H1 (cell line): ENCODE data around the gene BHLHE23. TPM values are rescaled to one million over a fixed set of nuclear protein-coding genes. Genes with fewer than 3 reads are reported as not detected.

Experiments
- CTCF ChIA-PET: fragments of 300-600 bp; sonication (Branson Sonifier 250); formaldehyde crosslinking; loops from one replicate; lab custom pipeline; 2021; ENCODE audit not compliant: partially characterized antibody; lab: Charles Lee
- POLR2A ChIA-PET: fragments of 300-600 bp; sonication (Branson Sonifier 250); formaldehyde crosslinking; loops from one replicate; lab custom pipeline; 2021; ENCODE audit warnings: inconsistent platforms; ENCODE audit not compliant: partially characterized antibody; lab: Charles Lee
- DNase-seq, 2 experiments: peaks; one replicate each; pipeline versions ENCODE4 v3.0.0 to v3.0.0-alpha.2; 2010 to 2022; ENCODE audit warnings: low spot score in 2 of 2, low read depth in 1 of 2, mixed read lengths in 1 of 2
- FAIRE-seq: peaks from 2 replicates; lab custom pipeline; 2011; peaks lifted over from hg19 to GRCh38; lab: Jason Lieb, UNC
- H2AFZ ChIP-seq: 2 replicates; pipeline ENCODE4 v1.8.1; 2012; ENCODE audit warnings: low read length, inconsistent platforms
- H2AK5ac ChIP-seq: 2 replicates; pipeline ENCODE4 v1.6.1; 2013; ENCODE audit warnings: low read depth, low read length
- H2BK120ac ChIP-seq: replicated peaks from 2 replicates; pipeline ENCODE3; 2013; ENCODE audit warnings: low read depth, low read length, inconsistent platforms
- H2BK12ac ChIP-seq: 2 replicates; pipeline ENCODE4 v1.6.1; 2013; ENCODE audit warnings: low read depth, low read length
- H2BK15ac ChIP-seq: 2 replicates; pipeline ENCODE4 v1.6.1; 2013; ENCODE audit warnings: low read length
- H2BK20ac ChIP-seq: 2 replicates; pipeline ENCODE4 v1.6.1; 2013; ENCODE audit warnings: low read length
- H2BK5ac ChIP-seq: 2 replicates; pipeline ENCODE4 v1.6.1; 2013; ENCODE audit warnings: low read depth, low read length
- H3K14ac ChIP-seq: 2 replicates; pipeline ENCODE4 v1.6.1; 2013; ENCODE audit warnings: inconsistent platforms; ENCODE audit not compliant: insufficient read length
- H3K18ac ChIP-seq: 2 replicates; pipeline ENCODE4 v1.6.1; 2013; ENCODE audit warnings: low read length; ENCODE audit errors: extremely low read depth
- H3K23ac ChIP-seq: 2 replicates; pipeline ENCODE4 v1.6.1; 2013; ENCODE audit warnings: inconsistent platforms; ENCODE audit not compliant: insufficient read length
- H3K23me2 ChIP-seq: 2 replicates; pipeline ENCODE4 v1.6.1; 2013; ENCODE audit warnings: low read depth, low read length
- H3K27ac ChIP-seq: 2 replicates; pipeline ENCODE4 v1.6.1; 2011; ENCODE audit warnings: low read depth, low read length, inconsistent platforms
- H3K27me3 ChIP-seq, 4 experiments: replicated peaks in 1 of 4; 1 replicate in 1 of 4; 2 replicates in 3 of 4; pipeline versions ENCODE4 v1.6.1 to v1.8.1; 2011 to 2013; ENCODE audit warnings: low read length in 3 of 4, mild to moderate bottlenecking in 3 of 4, inconsistent platforms in 2 of 4, mixed read lengths in 2 of 4, moderate library complexity in 1 of 4; ENCODE audit not compliant: control insufficient read depth in 3 of 4, insufficient read depth in 3 of 4; ENCODE audit errors: extremely low read depth in 1 of 4
- H3K36me3 ChIP-seq, 4 experiments: 2 replicates each; pipeline versions ENCODE4 v1.6.1 to v1.8.1; 2011 to 2013; ENCODE audit warnings: mild to moderate bottlenecking in 4 of 4, low read length in 3 of 4, moderate library complexity in 2 of 4, control low read depth in 1 of 4, inconsistent platforms in 1 of 4; ENCODE audit not compliant: insufficient read depth in 4 of 4, control insufficient read depth in 2 of 4
- H3K4ac ChIP-seq: replicated peaks from 2 replicates; pipeline ENCODE3; 2013; ENCODE audit warnings: low read length, low read depth, mixed read lengths, inconsistent platforms; ENCODE audit not compliant: insufficient read length
- H3K4me1 ChIP-seq, 4 experiments: replicated peaks in 1 of 4; 1 replicate in 1 of 4; 2 replicates in 3 of 4; pipeline versions ENCODE4 v1.6.1 to v1.8.1; 2011 to 2013; ENCODE audit warnings: low read length in 3 of 4, inconsistent platforms in 2 of 4, mixed read lengths in 1 of 4; ENCODE audit not compliant: insufficient read depth in 4 of 4, control insufficient read depth in 3 of 4
- H3K4me2 ChIP-seq, 2 experiments: 2 replicates each; pipeline versions ENCODE4 v1.6.1 to v1.8.1; 2011 to 2013; ENCODE audit warnings: low read depth in 2 of 2, low read length in 2 of 2, control low read depth in 1 of 2, inconsistent platforms in 1 of 2, mild to moderate bottlenecking in 1 of 2; ENCODE audit not compliant: insufficient read depth in 1 of 2
- H3K4me3 ChIP-seq, 4 experiments: fragments of 200-600, 300-600 bp in 1 of 4; sonication (generic), shearing (Covaris generic), sonication (Bioruptor Twin) in 1 of 4; 2 replicates each; pipeline versions ENCODE4 v1.5.1 to v1.8.1; 2011 to 2016; ENCODE audit warnings: low read length in 4 of 4, low read depth in 3 of 4, control low read depth in 2 of 4, inconsistent platforms in 2 of 4, mild to moderate bottlenecking in 2 of 4, mixed read lengths in 1 of 4, moderate library complexity in 1 of 4; ENCODE audit not compliant: insufficient read depth in 2 of 4; ENCODE audit errors: extremely low read depth in 1 of 4
- H3K56ac ChIP-seq: replicated peaks from 2 replicates; pipeline ENCODE3; 2013; ENCODE audit warnings: low read depth, mild to moderate bottlenecking, mixed read lengths, low read length, inconsistent platforms; ENCODE audit not compliant: insufficient read length
- H3K79me1 ChIP-seq: 2 replicates; pipeline ENCODE4 v1.6.1; 2013; ENCODE audit warnings: low read depth, low read length, control low read depth
- H3K79me2 ChIP-seq, 2 experiments: 2 replicates each; pipeline versions ENCODE4 v1.6.1 to v1.8.1; 2012 to 2013; ENCODE audit warnings: low read length in 2 of 2, mild to moderate bottlenecking in 2 of 2, inconsistent platforms in 1 of 2; ENCODE audit not compliant: insufficient read depth in 2 of 2, control insufficient read depth in 1 of 2
- H3K9ac ChIP-seq, 4 experiments: replicated peaks in 1 of 4; 1 replicate in 1 of 4; 2 replicates in 3 of 4; pipeline versions ENCODE4 v1.6.1 to v1.8.1; 2011 to 2013; ENCODE audit warnings: low read depth in 3 of 4, low read length in 3 of 4, control low read depth in 2 of 4, mild to moderate bottlenecking in 2 of 4, moderate library complexity in 2 of 4, inconsistent platforms in 1 of 4; ENCODE audit errors: extremely low read depth in 1 of 4
- H3K9me3 ChIP-seq, 2 experiments: 2 replicates each; pipeline versions ENCODE4 v1.6.1 to v1.8.1; 2012 to 2013; ENCODE audit warnings: mild to moderate bottlenecking in 2 of 2, moderate library complexity in 2 of 2, control low read depth in 1 of 2, inconsistent platforms in 1 of 2, low read depth in 1 of 2, low read length in 1 of 2, mixed read lengths in 1 of 2; ENCODE audit not compliant: insufficient read depth in 2 of 2
- H4K20me1 ChIP-seq, 2 experiments: replicated peaks in 1 of 2; 2 replicates each; pipeline versions ENCODE3 to v1.8.1; 2011 to 2013; ENCODE audit warnings: inconsistent platforms in 2 of 2, low read length in 2 of 2, mild to moderate bottlenecking in 1 of 2; ENCODE audit not compliant: insufficient read depth in 2 of 2, control insufficient read depth in 1 of 2
- H4K5ac ChIP-seq: 2 replicates; pipeline ENCODE4 v1.6.1; 2013; ENCODE audit warnings: low read length, low read depth, mixed read lengths, inconsistent platforms; ENCODE audit not compliant: insufficient read length
- H4K8ac ChIP-seq: 2 replicates; pipeline ENCODE4 v1.8.0; 2013; ENCODE audit warnings: mild to moderate bottlenecking, moderate library complexity, low read length, inconsistent platforms; ENCODE audit not compliant: insufficient read depth; ENCODE audit errors: extremely low read depth
- H4K91ac ChIP-seq: replicated peaks from 2 replicates; pipeline ENCODE3; 2013; ENCODE audit warnings: low read length, mixed read lengths, inconsistent platforms; ENCODE audit not compliant: insufficient read length
- BACH1 ChIP-seq: IDR thresholded peaks from 2 replicates; pipeline ENCODE4 v1.6.1; 2012; ENCODE audit warnings: low read length, improper control_type of control experiment
- CHD2 ChIP-seq: IDR thresholded peaks from 2 replicates; pipeline ENCODE4 v1.6.1; 2012; ENCODE audit warnings: low read length, improper control_type of control experiment
- FOSL1 ChIP-seq: IDR thresholded peaks from 2 replicates; pipeline ENCODE4 v1.6.1; 2011; ENCODE audit warnings: mild to moderate bottlenecking, low read depth, low read length, moderate library complexity; ENCODE audit not compliant: insufficient read depth
- HDAC2 ChIP-seq, 2 experiments: fragments of 300-600 bp in 1 of 2; sonication (generic) in 1 of 2; IDR thresholded peaks; 2 replicates each; pipeline ENCODE4 v1.6.1; 2011 to 2012; ENCODE audit warnings: low read depth in 2 of 2, low read length in 2 of 2, mild to moderate bottlenecking in 2 of 2, moderate library complexity in 2 of 2, borderline replicate concordance in 1 of 2, inconsistent platforms in 1 of 2
- JUND ChIP-seq: IDR thresholded peaks from 2 replicates; pipeline ENCODE4 v1.6.1; 2011; ENCODE audit warnings: mild to moderate bottlenecking, improper control_type of control experiment, low read length
- KDM4A ChIP-seq: IDR thresholded peaks from one replicate; pipeline ENCODE4 v1.7.1; 2012; ENCODE audit warnings: low read depth, mild to moderate bottlenecking, moderate library complexity, low read length, inconsistent platforms; ENCODE audit not compliant: severe bottlenecking
- RBBP5 ChIP-seq: IDR thresholded peaks from 2 replicates; pipeline ENCODE4 v1.7.1; 2012; ENCODE audit warnings: low read depth, mild to moderate bottlenecking, inconsistent platforms, low read length, moderate library complexity, borderline replicate concordance
- SIRT6 ChIP-seq: IDR thresholded peaks from one replicate; pipeline ENCODE4 v1.7.1; 2012; ENCODE audit warnings: low read length, inconsistent platforms
- WGBS, 2 experiments: shearing (Covaris generic) in 1 of 2; methylation state at CpG; one replicate each; pipeline versions ENCODE4 v1.1.6 to v1.1.7; 2013 to 2015; ENCODE audit warnings: low lambda C conversion rate in 2 of 2, mixed read lengths in 2 of 2, inconsistent platforms in 1 of 2, low coverage in 1 of 2, missing lambda C conversion rate in 1 of 2; ENCODE audit not compliant: insufficient replicate concordance in 2 of 2, insufficient coverage in 1 of 2, insufficient read length in 1 of 2; ENCODE audit errors: extremely low coverage in 1 of 2, missing lambda C conversion rate in 1 of 2; 5-methylcytosine and 5-hydroxymethylcytosine counted together
- polyA plus RNA-seq, 7 experiments: library from polyadenylated mRNA; depleted of rRNA in 3 of 7; stranded (reverse) in 5 of 7; unstranded in 2 of 7; fragments of >200 nt in 5 of 7; fragments of 200-250 nt in 2 of 7; gene quantifications; 1 replicate in 5 of 7; 2 replicates in 1 of 7; 4 replicates in 1 of 7; pipeline versions ENCODE4 v1.2.1 to v1.2.3, GENCODE V29; 2011 to 2013; ENCODE audit warnings: missing spikeins in 2 of 7, mixed read lengths in 2 of 7
- total RNA-seq: library from RNA; stranded (reverse); fragmentation: NEBNext Ultra II Directional; extraction: Animal tissue kit (Norgen Biotek cat#: 25700); gene quantifications from 2 replicates; pipeline ENCODE4 v1.2.1, GENCODE V29; 2021
- TF ChIP-seq, protein P1 (sequence below), 3 experiments: IDR thresholded peaks; 1 replicate in 2 of 3; 2 replicates in 1 of 3; pipeline versions ENCODE4 v1.5.1 to v1.6.1; 2011; ENCODE audit warnings: low read length in 3 of 3, mild to moderate bottlenecking in 3 of 3, inconsistent platforms in 2 of 3, low read depth in 1 of 3, moderate library complexity in 1 of 3; ENCODE audit not compliant: insufficient read depth in 1 of 3; ENCODE audit errors: control extremely low read depth in 1 of 3
- TF ChIP-seq, protein P2 (sequence below): IDR thresholded peaks from 2 replicates; pipeline ENCODE4 v1.6.1; 2011; ENCODE audit warnings: low read depth, mild to moderate bottlenecking, low read length; ENCODE audit not compliant: insufficient read depth

The BHLHE23 gene
- total and polyA plus RNA-seq, 2 of the 8 experiments (the other 6 are each of a cell fraction or from before 2014, with no cell fraction given), result 0.47 TPM; not detected in 1

DNA sequence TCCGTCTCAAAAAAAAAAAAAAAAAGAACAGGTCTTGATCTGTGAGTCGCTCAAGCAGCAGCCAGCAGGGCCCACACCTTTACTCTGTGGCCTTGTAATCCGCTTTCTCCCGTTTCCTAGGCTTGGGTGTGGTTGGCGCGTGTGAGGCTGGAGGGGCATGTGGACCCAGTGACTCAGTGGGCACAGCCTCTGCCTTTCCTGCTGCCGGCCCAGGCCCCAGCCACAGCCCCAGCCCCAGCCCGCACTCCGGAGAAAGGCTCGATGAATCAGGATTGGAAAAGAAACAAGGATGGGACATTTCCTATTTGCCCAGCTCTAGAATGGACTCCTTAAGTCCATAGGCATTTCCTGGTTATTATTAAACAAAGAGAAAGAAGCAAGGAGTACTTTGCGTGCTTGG lies 4.3 kb downstream of the BHLHE23 start:
- Histone ChIP-seq H3K14ac (no peak overlapping the region), H2AFZ (no peak overlapping the region), H2BK12ac (0 out of 2 replicates have a peak overlapping the region, but pooled peaks have one; percentile 18), H2BK120ac (no peak overlapping the region), H3K36me3 (peaks cover 0 to 12% (median 0%) of the 10 kb centered on the region in 4 experiments; a peak in 1 of 8 replicates), H3K9ac (no peak overlapping the region), H2AK5ac (no peak overlapping the region), H4K91ac (no peak overlapping the region), H2BK20ac (no peak overlapping the region), H3K79me1 (no peaks in the 10 kb centered on the region), H3K23ac (no peak overlapping the region), H4K20me1 (peaks cover 2 to 7% of the 10 kb centered on the region in 2 experiments), H2BK5ac (no peak overlapping the region), H3K27me3 (peaks cover 42 to 60% (median 57%) of the 10 kb centered on the region in 4 experiments), H3K79me2 (no peaks in the 10 kb centered on the region), H3K4me1 (peaks cover 2 to 21% (median 10%) of the 10 kb centered on the region in 4 experiments), H3K9me3 (no peaks in the 10 kb centered on the region), H3K4me2 (no peak overlapping the region; a peak in 1 of 4 replicates), H2BK15ac (no peak overlapping the region), H3K4me3 (no peak overlapping the region), H3K23me2 (peaks cover 3% of the 10 kb centered on the region; the same call in 1 of the 2 replicates), H4K8ac (no peak overlapping the region), H3K4ac (no peak overlapping the region), H3K56ac (no peak overlapping the region), H3K18ac (no peak overlapping the region), H3K27ac (no peak overlapping the region), H4K5ac (no peak overlapping the region)
- ChIA-PET CTCF (interaction anchor here (0.6 to 2.0 kb wide), 4 partner anchors 26 to 375 kb away, joined by 4 to 5 read pairs (median 4); no protein-coding TSS in a partner anchor), POLR2A (interaction anchor here (0.6 to 1.7 kb wide), 6 partner anchors 21 to 667 kb away, joined by 3 to 6 read pairs (median 4); no protein-coding TSS in a partner anchor)
- WGBS, 2 experiments, result 77% methylated on average over 11 of the region's 11 CpGs; no CpG with 5 or more reads in 1 of the 2 experiments
- DNase-seq (no peak), FAIRE-seq (no peak)
- TF ChIP-seq BACH1, result no peak
- TF ChIP-seq JUND, result no peak
- TF ChIP-seq KDM4A, result no peak
- TF ChIP-seq, protein P1, sequence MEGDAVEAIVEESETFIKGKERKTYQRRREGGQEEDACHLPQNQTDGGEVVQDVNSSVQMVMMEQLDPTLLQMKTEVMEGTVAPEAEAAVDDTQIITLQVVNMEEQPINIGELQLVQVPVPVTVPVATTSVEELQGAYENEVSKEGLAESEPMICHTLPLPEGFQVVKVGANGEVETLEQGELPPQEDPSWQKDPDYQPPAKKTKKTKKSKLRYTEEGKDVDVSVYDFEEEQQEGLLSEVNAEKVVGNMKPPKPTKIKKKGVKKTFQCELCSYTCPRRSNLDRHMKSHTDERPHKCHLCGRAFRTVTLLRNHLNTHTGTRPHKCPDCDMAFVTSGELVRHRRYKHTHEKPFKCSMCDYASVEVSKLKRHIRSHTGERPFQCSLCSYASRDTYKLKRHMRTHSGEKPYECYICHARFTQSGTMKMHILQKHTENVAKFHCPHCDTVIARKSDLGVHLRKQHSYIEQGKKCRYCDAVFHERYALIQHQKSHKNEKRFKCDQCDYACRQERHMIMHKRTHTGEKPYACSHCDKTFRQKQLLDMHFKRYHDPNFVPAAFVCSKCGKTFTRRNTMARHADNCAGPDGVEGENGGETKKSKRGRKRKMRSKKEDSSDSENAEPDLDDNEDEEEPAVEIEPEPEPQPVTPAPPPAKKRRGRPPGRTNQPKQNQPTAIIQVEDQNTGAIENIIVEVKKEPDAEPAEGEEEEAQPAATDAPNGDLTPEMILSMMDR (IDR thresholded peaks at IDR 0.05; ENCODE audit: control extremely low read depth in 1 of 3, insufficient read depth in 1 of 3, low read depth in 1 of 3, low read length in 3 of 3), result no peak
- TF ChIP-seq RBBP5, result no peak
- no peak for TF ChIP-seq FOSL1
- TF ChIP-seq, protein P2, sequence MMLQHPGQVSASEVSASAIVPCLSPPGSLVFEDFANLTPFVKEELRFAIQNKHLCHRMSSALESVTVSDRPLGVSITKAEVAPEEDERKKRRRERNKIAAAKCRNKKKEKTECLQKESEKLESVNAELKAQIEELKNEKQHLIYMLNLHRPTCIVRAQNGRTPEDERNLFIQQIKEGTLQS, result no peak
- no peak for TF ChIP-seq CHD2
- no peak for TF ChIP-seq HDAC2 (IDR thresholded peaks at IDR 0.05; ENCODE audit: borderline replicate concordance in 1 of 2, low read depth in 2 of 2, low read length in 2 of 2)
- TF ChIP-seq SIRT6, result no peak
